ENCODE data around the gene MIDN.

- TF ChIP-seq POLR2A (IDR thresholded peaks at IDR 0.05; ENCODE audit: low read length) = no peak
- TF ChIP-seq GATA1 (IDR thresholded peaks at IDR 0.05; ENCODE audit: low read depth, low read length) = no peak
These were observed 52.5 kb downstream of the MIDN start for GRCh38 chr19:1300744-1301490.
